Parathyroid adenoma (tissue), 2 donors: Measurements from ENCODE around the gene EPS8L2.

Experiments
- H2AFZ ChIP-seq: fragments of 300-600 bp; sonication (generic); one replicate; pipeline ENCODE4 v1.7.0; 2017; ENCODE audit warnings: antibody characterized with exemption, mild to moderate bottlenecking
- H3K27ac ChIP-seq: fragments of 300-600 bp; sonication (generic); one replicate; pipeline ENCODE4 v1.7.0; 2017
- H3K27me3 ChIP-seq: fragments of 300-600 bp; sonication (generic); one replicate; pipeline ENCODE4 v1.7.0; 2017; ENCODE audit warnings: low read length; ENCODE audit not compliant: control insufficient read depth, insufficient read depth
- H3K36me3 ChIP-seq: fragments of 300-600 bp; sonication (generic); one replicate; pipeline ENCODE4 v1.7.0; 2017; ENCODE audit warnings: low read length; ENCODE audit not compliant: control insufficient read depth, insufficient read depth
- H3K4me1 ChIP-seq: fragments of 300-600 bp; sonication (generic); one replicate; pipeline ENCODE4 v1.7.0; 2017; ENCODE audit warnings: control low read depth
- H3K4me2 ChIP-seq: fragments of 300-600 bp; sonication (generic); one replicate; pipeline ENCODE4 v1.7.0; 2017; ENCODE audit warnings: low read length
- H3K4me3 ChIP-seq: fragments of 300-600 bp; sonication (generic); one replicate; pipeline ENCODE4 v1.7.0; 2017; ENCODE audit warnings: low read depth, low read length
- H3K79me2 ChIP-seq: fragments of 300-600 bp; sonication (generic); one replicate; pipeline ENCODE4 v1.7.0; 2017; ENCODE audit warnings: control low read depth
- H3K9ac ChIP-seq: fragments of 300-600 bp; sonication (generic); one replicate; pipeline ENCODE4 v1.7.0; 2017; ENCODE audit warnings: mild to moderate bottlenecking
- H3K9me3 ChIP-seq: fragments of 300-600 bp; sonication (generic); one replicate; pipeline ENCODE4 v1.7.0; 2017; ENCODE audit warnings: low read length; ENCODE audit not compliant: control insufficient read depth
- TF ChIP-seq, protein P1 (sequence below): fragments of 300-600 bp; sonication (generic); IDR thresholded peaks from one replicate; pipeline ENCODE4 v1.7.0; 2017; ENCODE audit warnings: antibody characterized with exemption, mild to moderate bottlenecking
- donor health status: primary hyperparathyroidism.

Gene EPS8L2

DNA sequence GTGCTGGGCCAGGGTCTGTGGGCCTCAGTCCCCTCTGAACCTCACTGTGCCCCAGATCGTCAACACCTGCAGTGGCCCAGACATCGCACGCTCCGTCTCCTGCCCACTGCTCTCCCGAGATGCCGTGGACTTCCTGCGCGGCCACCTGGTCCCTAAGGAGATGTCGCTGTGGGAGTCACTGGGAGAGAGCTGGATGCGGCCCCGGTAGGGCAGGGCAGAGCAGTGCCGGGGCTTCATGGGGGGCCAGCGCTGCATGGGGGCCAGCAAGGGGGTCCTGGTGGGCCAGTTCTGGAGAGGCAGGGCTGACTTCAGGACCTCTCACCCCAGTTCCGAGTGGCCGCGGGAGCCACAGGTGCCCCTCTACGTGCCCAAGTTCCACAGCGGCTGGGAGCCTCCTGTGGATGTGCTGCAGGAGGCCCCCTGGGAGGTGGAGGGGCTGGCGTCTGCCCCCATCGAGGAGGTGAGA, 16.3 kb downstream of the EPS8L2 start:
- H3K79me2 ChIP-seq = no peaks in the 10 kb centered on the region
- H3K4me1 ChIP-seq = no peaks in the 10 kb centered on the region
- H3K27ac ChIP-seq = no peak overlapping the region
- TF ChIP-seq, protein P1, sequence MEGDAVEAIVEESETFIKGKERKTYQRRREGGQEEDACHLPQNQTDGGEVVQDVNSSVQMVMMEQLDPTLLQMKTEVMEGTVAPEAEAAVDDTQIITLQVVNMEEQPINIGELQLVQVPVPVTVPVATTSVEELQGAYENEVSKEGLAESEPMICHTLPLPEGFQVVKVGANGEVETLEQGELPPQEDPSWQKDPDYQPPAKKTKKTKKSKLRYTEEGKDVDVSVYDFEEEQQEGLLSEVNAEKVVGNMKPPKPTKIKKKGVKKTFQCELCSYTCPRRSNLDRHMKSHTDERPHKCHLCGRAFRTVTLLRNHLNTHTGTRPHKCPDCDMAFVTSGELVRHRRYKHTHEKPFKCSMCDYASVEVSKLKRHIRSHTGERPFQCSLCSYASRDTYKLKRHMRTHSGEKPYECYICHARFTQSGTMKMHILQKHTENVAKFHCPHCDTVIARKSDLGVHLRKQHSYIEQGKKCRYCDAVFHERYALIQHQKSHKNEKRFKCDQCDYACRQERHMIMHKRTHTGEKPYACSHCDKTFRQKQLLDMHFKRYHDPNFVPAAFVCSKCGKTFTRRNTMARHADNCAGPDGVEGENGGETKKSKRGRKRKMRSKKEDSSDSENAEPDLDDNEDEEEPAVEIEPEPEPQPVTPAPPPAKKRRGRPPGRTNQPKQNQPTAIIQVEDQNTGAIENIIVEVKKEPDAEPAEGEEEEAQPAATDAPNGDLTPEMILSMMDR = no peak
- no peak overlapping the region for H2AFZ ChIP-seq
- no peak overlapping the region for H3K9ac ChIP-seq
- no peak overlapping the region for H3K4me3 ChIP-seq
- H3K27me3 ChIP-seq = no peaks in the 10 kb centered on the region
- H3K9me3 ChIP-seq = no peaks in the 10 kb centered on the region
- H3K36me3 ChIP-seq = no peaks in the 10 kb centered on the region
- H3K4me2 ChIP-seq = no peak overlapping the region

GRCh38 chr11:723120-723883, 17.3 kb downstream of the EPS8L2 start:
- Histone ChIP-seq H3K36me3 (no peaks in the 10 kb centered on the region), H3K9me3 (no peaks in the 10 kb centered on the region), H3K9ac (no peak overlapping the region), H2AFZ (no peak overlapping the region), H3K27ac (no peak overlapping the region), H3K4me2 (no peak overlapping the region), H3K79me2 (no peaks in the 10 kb centered on the region), H3K27me3 (no peaks in the 10 kb centered on the region), H3K4me1 (no peaks in the 10 kb centered on the region), H3K4me3 (no peak overlapping the region)
- TF ChIP-seq, protein P1 = no peak

DNA sequence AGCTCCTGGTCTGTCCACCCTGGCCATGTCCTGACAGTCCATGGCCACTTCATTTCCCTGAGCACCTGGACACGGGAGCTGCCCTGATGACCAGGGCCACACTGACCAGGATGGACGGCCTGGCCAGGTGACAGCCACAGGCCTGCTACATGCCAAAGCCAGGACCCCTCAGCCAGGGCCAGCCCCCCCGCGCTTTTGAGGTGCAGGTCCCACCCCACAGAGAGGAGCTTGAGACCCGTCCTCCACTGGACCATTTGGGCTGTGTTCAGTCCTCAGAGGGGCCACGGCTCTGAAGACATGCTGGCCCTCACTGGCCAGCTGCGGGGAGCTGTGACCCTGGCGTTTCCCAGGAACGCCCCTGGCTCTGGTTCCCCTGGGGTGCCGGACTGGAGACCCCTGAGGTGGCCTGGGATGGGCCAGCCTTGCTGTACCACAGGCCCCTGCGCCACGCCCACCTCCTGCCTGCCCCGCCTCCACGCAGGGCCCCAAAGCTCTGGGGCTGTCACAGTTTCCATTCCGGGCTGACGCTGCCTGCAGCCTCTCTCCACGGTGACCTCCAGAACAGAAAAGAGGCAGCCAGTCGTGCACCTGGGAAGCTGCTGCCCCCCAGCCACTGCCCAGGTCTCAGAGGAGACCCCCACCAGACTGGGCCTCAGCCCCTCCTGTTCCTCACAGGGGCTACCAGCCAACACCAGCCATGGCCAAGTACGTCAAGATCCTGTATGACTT, 18.2 kb downstream of the EPS8L2 start:
- TF ChIP-seq, protein P1 = no peak
- no peaks in the 10 kb centered on the region for H3K4me1 ChIP-seq
- no peak overlapping the region for H3K27ac ChIP-seq
- H3K4me3 ChIP-seq = no peak overlapping the region
- H3K9me3 ChIP-seq = no peaks in the 10 kb centered on the region
- no peak overlapping the region for H3K9ac ChIP-seq
- H3K36me3 ChIP-seq = no peaks in the 10 kb centered on the region
- H3K79me2 ChIP-seq = no peaks in the 10 kb centered on the region
- H3K4me2 ChIP-seq = no peak overlapping the region
- no peaks in the 10 kb centered on the region for H3K27me3 ChIP-seq
- no peak overlapping the region for H2AFZ ChIP-seq

DNA sequence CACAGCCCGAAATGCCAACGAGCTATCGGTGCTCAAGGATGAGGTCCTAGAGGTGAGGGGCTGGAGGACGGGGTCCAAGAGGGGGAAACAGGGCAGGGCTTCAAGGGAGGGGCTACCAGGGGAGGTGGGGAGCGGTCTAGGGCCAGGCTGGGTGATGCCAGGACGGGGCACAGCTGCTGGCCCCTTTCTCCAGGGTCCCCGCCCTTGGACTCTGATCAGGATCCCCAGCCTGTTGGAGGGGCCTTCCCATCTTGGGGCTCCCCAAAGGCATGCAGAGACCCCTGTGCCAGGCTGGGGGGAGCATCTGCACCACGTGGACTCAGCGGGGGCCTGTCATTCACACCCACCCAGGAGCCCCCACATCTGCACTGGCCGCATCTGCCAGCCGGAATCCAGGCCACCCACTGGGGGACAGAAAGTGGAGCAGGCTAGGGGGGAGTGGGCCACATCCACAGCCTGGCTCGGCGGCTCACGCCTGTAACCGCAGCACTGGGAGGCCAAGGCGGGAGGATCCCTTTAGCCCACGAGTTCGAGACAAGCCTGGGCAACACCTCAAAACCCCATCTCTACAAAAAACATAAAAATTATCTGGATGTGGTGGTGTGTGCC, 18.9 kb downstream of the EPS8L2 start:
- Histone ChIP-seq H2AFZ (no peak overlapping the region), H3K9ac (no peak overlapping the region), H3K27me3 (no peaks in the 10 kb centered on the region), H3K4me1 (no peaks in the 10 kb centered on the region), H3K9me3 (no peaks in the 10 kb centered on the region), H3K36me3 (no peaks in the 10 kb centered on the region), H3K27ac (no peak overlapping the region), H3K79me2 (no peaks in the 10 kb centered on the region), H3K4me3 (no peak overlapping the region), H3K4me2 (no peak overlapping the region)
- TF ChIP-seq, protein P1 = no peak
